GM18517 (cell line): Measurements from ENCODE around the gene NOSTRIN.
A peak's percentile ranks its signal among the peaks of the same experiment; 100 is the strongest.
"Not testable (repeated sequence)": the region's sequence is repeated elsewhere in the genome, so short reads cannot be mapped to it uniquely, and the experiment has no call there.

Experiments
- ATAC-seq: cut with Tn5 transposase; IDR thresholded peaks from one replicate; pipeline ENCODE4 v1.9.1; 2021; ENCODE audit warnings: mild to moderate bottlenecking, moderate library complexity; ENCODE audit not compliant: unreplicated experiment

Gene NOSTRIN

GRCh38 chr2:168801961-168802858, at the start of gene NOSTRIN:
Gene NOSTRIN, plus strand, starts transcription at chr2:168802637. Its CDS starts 10 bp downstream, at chr2:168802647.
- no peak for ATAC-seq

GRCh38 chr2:168753765-168754329, 48.6 kb upstream of the NOSTRIN start:
- ATAC-seq, result no peak

GRCh38 chr2:168757223-168757622, 45.2 kb upstream of the NOSTRIN start:
- no peak for ATAC-seq

GRCh38 chr2:168758970-168759820, 43.2 kb upstream of the NOSTRIN start:
- ATAC-seq, result peak; percentile 76

GRCh38 chr2:168765401-168765800, 37.0 kb upstream of the NOSTRIN start:
- ATAC-seq, result no peak

- ATAC-seq, result no peak
Observed at GRCh38 chr2:168766600-168766999, 35.8 kb upstream of the NOSTRIN start.

GRCh38 chr2:168767258-168767657, 35.2 kb upstream of the NOSTRIN start:
- ATAC-seq, result no peak

- not testable (repeated sequence) for ATAC-seq
Observed at GRCh38 chr2:168768357-168768756, 34.1 kb upstream of the NOSTRIN start.

GRCh38 chr2:168770796-168771195, 31.6 kb upstream of the NOSTRIN start:
- ATAC-seq, result no peak

- ATAC-seq, result no peak
Observed at GRCh38 chr2:168772704-168773103, 29.7 kb upstream of the NOSTRIN start.

GRCh38 chr2:168773128-168773527, 29.3 kb upstream of the NOSTRIN start:
- ATAC-seq, result no peak

- no peak for ATAC-seq
Observed at GRCh38 chr2:168773719-168774521, 28.5 kb upstream of the NOSTRIN start.

GRCh38 chr2:168775837-168776236, 26.6 kb upstream of the NOSTRIN start:
- ATAC-seq, result no peak

GRCh38 chr2:168780669-168781071, 21.8 kb upstream of the NOSTRIN start:
- no peak for ATAC-seq

- no peak for ATAC-seq
Observed at GRCh38 chr2:168781191-168781817, 21.1 kb upstream of the NOSTRIN start.

- ATAC-seq, result no peak
Observed at GRCh38 chr2:168782271-168782670, 20.2 kb upstream of the NOSTRIN start.

GRCh38 chr2:168784993-168785392, 17.4 kb upstream of the NOSTRIN start:
- ATAC-seq, result no peak

GRCh38 chr2:168787098-168787781, 15.2 kb upstream of the NOSTRIN start:
- no peak for ATAC-seq

GRCh38 chr2:168787782-168788376, 14.6 kb upstream of the NOSTRIN start:
- ATAC-seq, result no peak
